Islet of Langerhans (tissue), 1 donor: ENCODE data around the gene C6orf47.

Source experiments
- FAIRE-seq: peaks from one replicate; lab custom pipeline; 2011; peaks lifted over from hg19 to GRCh38; lab: Jason Lieb, UNC

The C6orf47 gene

DNA sequence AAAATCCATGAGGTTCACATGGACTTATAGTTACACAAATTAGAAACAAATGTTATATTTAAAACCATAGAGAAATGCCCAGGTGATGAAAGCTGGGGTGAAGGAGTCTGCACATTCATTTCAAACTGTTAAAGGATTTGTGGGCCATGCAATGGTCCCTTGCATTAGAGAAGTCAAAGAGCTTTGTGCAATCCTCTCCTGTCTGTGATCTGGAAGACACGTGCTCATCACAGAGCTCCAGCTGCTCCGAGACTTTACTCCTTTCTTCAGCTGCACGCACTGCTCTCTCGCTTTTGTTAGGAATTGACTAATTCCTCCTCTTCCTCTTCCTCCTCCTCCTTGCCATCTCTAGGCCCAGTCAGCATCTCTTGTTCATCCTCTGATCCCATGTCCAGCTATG, 49.6 kb downstream of the C6orf47 start:
- FAIRE-seq, result no peak

DNA sequence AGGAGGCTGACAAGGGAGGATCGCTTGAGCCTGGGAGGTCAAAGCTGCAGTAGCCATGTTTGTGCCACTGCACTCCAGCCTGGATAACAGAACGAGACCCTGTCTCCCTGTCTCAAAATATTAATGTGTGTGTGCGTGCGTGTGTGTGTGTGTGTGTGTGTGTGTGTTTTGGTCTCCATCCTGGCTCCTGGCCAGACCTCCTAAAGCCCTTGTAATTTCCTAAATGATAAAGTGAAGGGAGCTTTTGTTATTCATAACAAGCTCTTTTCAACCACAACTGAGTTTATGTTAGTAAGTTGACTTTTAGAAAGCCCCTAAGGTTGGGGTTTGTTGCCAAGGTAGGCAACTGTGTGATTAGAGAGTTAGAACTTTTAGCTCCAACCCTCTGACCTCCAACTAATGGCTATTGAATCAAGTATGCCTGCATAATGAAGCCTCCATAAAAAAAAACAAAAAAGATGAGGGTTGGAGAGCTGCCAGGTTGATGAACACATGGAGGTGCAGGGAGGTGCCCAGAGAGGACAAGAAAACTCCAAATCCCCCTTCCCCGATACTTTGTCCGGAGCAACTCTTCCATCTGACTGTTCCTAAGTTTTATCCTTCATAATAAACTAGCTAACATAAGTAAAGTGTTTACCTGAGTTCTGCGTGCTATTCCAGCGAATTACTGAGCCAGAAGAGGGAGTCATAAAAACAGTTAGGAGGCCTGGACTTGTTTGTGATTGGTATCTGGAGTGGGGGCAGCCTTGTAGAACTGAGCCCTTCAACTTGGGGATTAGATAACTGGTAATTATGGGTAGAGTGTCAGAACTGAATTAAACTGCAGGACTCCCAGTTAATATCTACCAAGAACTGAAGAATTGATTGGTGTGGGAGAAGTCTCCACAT, 50.8 kb downstream of the C6orf47 start:
- FAIRE-seq, result no peak
